Stimulated activated naive CD4-positive, alpha-beta T cell (primary cell): ENCODE results near the gene BLVRA.
"Not testable (repeated sequence)": the region's sequence is repeated elsewhere in the genome, so short reads cannot be mapped to it uniquely, and the experiment has no call there.

ENCODE experiments used
- DNase-seq, 6 experiments: peaks; one replicate each; lab custom pipeline; 2025; lab: John Stamatoyannopoulos, UW

The BLVRA gene

DNA sequence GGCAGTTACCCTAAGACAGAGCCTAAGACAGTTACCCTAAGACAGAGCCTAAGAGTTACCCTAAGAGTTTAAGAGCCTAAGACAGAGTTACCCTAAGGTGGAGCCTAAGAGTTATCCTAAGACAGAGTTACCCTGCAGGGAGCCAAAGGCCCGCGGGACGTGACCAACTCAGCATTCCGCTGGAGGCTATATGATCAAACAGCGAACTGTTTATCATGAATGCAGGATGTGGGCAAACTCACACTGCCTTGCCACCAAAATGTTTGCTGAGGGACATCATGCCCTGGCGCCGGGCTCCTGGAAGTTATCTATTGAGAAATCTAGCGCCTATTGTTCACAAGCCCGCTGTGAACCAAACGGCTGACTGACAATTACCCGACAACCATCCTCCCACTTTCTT is 49.9 kb downstream of the BLVRA start:
- no peak for DNase-seq

DNA sequence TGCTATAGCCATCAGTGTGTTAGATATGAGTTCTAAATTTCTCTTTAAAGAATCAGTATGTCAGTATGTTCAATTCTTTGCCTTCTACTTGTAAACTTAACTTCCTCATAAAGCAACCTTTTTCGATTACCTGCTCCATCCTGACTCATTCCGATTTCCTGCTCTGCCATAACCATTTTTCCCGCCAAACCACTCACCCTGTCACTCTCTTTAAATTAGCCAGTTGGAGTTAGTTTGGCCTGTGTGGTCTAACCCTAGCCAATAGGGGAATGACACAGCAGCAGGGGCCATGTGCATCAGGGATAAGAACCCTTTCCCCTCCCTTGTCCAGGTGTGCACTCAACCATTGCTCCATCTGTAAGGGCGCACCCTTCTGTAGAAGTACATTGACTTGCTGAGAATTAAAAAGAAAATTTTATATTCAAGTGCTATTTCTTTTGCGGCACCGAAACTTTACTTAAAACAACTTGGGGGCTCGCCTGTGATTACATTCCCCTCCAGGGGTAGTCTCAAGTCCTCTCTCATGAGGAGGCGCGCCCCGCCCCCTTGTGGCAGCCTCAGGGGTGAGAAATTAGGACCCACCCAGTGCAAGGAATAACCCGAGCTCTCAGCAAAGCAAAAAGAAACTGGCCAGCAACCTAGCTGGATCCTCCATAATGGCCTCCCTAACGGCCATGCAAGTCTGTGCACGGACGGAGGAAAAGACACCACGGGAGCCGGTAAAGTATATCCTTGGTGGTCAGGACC is 51.9 kb downstream of the BLVRA start:
- DNase-seq, result peak in 3 of 6 experiments; percentile 2 to 4 (median 2)

DNA sequence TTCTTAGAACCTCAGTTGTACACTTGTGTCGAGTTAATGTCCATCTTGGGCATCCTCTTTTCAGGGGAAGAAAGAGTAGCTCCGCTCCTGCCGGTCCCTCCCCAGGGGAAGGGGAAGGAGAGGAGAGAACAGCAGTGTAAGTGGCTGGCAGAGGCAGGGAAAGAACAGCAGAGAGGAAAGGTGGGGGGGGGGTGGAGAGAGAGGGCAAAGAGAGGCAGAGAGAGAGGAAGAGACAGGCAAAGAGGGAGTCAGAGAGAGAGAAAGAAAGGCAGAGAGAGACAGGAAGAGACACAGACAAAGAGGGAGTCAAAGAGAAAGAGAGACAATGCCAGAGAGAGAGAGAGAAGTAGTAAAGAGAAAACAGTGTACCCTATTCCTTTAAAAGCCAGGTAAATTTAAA is 56.9 kb downstream of the BLVRA start:
- no peak for DNase-seq

DNA sequence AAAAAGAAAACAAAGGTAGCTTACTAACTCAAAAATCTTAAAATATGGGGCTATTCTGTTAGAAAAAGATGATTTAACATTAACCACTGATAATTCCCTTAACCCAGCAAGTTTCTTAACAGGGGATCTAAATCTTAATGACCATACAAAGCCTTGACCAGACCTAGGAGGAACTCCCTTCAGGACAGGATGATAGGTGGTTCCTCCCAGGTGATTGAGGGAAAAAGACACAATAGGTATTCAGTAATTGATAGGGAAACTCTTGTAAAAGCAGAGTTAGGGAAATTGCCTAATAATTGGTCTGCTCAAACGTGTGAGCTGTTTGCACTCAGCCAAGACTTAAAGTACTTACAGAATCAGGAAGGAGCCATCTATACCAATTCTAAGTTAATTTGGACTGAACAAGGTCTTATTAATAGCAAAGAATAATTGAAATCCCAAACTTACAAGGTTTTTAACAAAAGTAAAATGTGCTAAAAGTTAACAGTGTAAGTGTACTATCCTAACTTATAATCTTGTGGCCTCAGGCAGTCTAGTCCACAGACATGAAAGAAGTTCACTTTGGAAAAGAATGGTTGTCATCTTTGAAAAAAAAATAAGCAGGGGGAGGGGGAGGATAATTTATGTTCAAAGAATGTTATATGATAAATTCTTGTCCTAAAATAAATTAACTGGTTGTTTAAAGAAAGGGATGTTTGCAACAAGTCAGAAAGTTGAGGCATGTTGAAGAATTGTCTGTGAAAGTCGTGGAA is 57.7 kb downstream of the BLVRA start:
- DNase-seq, result not testable (repeated sequence)

DNA sequence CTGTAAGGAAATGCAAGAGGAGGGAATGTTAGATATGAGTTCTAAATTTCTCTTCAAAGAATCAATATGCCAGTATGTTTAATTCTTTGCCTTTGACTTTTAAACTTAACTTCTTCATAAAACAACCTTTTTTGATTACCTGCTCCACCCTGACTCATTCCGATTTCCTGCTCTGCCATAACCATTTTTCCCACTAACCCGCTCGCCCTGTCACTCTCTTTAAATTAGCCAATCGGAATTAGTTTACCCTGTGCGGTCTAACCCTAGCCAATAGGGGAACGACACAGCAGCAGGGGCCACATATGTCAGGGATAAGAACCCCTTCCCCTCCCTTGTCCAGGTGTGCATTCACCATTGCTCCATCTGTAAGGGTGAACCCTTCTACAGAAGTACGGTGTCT is 64.9 kb downstream of the BLVRA start:
- not testable (repeated sequence) for DNase-seq

DNA sequence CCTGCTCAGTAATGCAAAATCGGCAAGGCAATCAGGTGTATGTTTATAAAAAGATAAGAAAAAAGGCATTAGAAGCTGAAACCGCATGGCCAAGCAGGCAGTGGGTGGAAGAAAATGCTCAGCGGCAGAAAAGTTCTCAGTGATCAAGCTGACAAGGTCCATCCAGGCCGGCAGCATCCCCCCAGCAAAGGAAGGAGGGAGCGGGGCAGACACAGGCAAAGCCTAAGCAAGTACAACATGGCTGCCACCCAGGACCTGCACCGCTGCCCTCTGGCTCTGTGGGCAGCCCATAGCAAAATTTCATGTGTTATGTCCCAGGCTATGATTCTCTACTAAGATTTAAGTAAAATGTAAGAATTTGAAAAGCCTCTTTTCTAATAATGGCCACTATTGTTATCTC is 65.5 kb downstream of the BLVRA start:
- no peak for DNase-seq

DNA sequence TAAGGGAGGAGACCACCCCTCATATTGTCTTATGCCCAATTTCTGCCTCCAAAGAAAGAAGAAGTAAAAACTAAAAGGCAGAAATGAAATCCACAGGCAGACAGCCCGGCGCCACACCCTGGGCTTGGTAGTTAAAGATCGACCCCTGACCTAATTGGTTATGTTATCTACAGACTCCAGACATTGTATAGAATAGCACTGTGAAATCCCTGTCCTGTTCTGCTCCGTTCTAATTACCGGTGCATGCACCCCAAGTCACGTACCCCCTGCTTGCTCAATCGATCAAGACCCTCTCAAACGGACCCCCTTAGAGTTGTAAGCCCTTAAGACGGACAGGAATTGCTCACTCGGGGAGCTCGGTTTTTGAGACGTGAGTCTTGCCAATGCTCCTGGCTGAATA is 66.0 kb downstream of the BLVRA start:
- DNase-seq, result not testable (repeated sequence)

DNA sequence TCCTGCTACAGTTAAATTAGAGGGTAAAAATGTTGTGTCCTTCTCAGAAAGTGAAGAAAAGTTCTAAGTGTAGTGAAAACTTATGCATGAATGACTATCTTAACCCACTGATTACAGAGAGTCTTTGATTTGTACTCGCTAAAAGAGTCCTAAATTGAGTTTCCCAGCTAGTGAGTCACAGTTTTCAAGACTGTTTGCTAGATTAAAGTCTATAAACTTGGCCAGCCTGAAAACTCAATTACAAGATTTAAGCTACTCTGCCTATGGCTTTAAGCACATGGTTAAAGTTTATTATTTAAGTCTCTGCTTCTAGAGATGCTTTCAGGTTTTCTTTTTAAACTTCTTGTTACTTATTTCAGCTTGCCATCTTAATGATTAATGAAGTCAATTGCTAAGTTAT is 66.5 kb downstream of the BLVRA start:
- DNase-seq, result no peak

DNA sequence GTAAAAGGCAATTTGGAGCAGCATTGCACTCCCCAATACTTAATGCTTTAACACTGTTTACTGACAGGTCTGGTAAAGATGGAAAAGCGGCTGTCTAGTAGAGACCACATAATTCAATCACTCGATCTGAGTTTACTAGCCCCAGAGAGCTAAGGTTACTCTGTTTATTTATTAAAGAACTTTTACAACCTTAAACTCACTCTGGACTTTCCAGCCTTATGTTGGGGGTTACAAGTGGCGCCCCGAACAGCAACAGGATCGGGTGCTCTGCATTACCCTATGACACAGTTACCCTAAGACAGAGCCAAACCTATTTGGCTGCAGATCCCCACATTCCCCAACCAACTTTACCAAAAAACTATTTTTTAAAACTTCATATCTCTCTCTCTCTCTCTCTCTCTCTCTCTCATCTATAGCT is 66.9 kb downstream of the BLVRA start:
- no peak for DNase-seq

DNA sequence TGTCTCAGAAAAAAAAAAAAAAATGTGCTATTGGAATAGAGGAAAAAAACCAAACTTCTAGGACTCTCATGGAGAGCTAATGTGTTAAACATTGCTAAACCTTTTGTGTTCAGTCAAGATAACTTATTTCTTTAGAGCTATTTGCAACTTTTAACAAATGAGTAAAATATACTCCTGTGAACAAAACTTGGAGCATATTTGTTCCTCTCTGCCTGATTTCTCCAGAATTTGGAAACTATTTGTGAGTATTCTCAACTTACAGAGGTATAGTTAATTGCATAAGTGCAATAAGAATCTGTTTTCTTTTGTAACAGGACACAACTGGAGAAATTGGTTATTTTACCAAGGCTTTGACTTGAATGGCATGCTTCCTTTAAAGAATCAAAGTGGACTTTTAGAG is 72.4 kb downstream of the BLVRA start:
- DNase-seq, result not testable (repeated sequence)

DNA sequence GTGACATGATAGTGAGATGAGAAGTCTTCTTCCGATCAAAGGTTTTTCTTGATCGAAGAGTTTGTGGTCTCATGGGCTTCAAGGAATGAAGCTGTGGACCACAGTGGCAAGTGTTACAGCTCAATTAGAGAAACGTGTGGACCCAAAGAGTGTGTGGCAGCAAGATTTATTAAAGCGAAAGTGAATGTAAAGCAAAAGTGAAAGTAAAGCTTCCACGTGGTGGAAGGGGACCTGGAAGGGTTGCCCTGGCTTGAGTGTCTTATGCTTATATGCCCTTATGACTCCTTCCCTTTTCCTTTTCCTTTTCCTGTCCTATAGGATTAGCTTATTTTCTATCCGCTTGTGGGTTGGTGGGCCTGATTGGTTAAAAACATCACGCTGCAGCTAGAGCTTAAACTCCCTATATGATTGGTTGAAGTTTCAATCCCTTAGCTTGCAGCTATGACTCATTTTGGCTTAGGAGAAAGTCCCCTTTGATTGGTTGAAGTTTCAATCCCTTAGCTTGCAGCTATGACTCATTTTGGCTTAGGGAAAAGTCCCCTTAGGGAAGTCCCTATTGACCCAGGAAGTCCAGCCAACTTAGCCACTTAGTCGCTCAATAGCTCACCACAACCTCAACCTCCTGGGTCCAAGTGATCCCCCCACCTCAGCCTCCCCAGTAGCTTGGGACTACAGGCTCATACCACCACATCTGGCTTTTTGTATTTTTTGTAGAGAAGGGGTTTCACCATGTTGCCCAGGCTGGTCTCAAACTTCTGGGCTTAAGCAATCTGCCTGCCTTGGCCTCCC is 76.2 kb downstream of the BLVRA start:
- peak in 5 of 6 experiments; percentile 1 to 52 (median 32) for DNase-seq

DNA sequence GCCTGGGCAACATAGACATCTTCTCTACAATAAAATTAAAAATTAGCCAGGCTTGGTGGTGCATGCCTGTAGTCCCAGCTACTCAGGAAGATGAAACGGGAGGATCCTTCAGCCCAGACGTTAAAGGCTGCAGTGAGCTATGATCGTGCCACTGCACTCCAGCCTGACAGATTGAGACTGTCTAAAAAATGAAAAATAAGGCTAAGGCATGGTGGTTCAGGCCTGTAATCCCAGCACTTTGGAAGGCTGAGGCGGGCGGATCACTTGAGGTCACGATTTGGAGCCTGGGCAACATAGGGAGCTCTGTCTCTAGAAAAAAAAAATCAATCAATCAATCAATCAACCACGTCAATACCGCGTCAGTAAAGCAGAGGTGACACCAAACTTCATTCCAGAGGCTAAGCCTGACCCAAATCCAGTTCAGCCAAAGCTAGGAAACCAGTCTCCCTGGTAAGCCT is 79.8 kb downstream of the BLVRA start:
- no peak for DNase-seq

DNA sequence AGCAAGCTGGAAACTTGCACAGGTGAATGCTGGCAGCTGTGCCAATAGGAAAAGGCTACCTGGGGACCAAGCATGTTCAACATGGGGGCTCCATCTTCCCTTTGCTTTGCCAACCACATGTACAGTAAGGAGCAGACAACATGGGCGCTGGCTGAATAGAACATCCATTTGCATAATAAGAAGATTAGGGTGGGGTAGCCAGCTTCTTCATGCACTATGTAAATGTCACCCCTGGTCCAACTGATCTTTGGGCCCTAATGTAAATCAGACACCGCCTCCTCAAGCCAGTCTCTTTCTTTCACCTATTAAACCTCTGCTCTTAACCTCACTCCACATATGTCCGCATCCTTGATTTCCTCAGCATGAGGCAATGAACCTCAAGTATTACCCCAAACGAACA is 84.8 kb downstream of the BLVRA start:
- DNase-seq, result no peak

DNA sequence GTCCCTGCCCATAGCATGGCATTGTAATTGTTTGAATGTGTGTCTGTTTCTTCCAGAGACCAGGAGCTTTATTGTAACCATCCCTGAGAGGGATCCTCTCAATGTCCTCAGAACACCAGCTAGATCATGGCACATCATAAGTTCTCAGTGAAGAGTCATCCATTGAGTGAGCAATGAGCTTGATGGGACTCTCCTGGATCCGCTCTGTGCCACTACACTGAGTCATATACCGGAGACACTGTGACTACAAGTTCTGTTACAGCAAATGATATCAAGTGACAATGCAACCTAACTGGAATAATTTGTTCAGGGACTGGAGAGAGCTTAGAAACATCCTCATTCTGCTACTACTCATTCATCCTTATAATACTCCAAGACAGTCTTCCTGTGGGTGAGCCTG is 85.8 kb downstream of the BLVRA start:
- no peak for DNase-seq

DNA sequence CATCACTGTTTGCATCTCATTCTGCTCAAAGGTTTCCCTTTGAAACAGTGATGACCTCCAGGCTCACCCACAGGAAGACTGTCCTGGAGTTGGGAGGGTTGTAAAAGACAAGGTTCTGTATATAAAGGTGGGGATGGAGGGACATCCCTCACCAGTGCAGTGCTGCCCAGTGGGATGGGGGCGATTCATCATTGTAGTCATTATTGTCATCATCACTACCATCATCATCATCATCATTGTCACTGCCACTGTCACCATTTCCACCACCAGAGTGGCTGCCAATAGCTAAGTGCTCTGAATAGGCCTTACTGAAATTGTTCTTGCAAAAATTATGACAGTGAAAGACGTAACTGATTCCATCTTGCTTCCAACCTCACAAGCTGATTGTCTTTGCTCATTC is 86.2 kb downstream of the BLVRA start:
- no peak for DNase-seq

DNA sequence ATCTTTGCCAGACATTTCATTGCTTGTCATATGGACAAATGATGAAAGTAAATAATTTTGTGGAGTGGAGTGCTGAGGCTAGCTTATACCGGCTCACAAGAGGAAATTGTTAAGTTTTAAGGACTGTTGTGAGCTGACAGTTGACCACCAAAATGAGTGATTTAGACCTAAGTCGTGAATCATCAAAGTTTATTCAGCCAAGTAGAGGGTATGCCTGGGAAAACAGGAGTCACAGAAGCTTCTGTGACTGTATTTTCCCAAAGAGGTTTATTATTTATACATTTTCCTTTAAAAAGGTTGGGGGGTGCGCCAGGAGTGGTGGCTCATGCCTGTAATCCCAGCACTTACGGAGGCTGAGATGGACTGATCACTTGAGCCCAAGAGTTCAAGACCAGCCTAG is 89.0 kb downstream of the BLVRA start:
- no peak for DNase-seq

DNA sequence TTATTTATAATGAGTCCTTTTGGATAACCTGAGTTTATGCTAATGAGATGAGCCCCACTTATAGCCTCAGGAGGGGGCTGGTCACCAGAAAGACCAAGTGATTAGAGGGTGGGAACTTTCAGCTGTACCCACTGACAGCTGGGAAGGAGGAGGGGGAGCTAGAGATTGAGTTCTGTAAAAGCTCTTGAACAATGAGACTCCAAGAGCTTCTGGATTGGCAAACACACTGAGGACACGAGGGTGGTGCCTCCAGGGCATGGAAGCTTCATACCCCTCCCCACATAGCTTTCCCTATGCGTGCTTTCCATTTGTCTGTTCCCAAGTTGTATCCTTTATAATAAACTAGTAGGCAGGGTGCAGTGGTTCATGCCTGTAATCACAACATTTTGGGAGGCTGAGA is 90.6 kb downstream of the BLVRA start:
- no peak for DNase-seq

DNA sequence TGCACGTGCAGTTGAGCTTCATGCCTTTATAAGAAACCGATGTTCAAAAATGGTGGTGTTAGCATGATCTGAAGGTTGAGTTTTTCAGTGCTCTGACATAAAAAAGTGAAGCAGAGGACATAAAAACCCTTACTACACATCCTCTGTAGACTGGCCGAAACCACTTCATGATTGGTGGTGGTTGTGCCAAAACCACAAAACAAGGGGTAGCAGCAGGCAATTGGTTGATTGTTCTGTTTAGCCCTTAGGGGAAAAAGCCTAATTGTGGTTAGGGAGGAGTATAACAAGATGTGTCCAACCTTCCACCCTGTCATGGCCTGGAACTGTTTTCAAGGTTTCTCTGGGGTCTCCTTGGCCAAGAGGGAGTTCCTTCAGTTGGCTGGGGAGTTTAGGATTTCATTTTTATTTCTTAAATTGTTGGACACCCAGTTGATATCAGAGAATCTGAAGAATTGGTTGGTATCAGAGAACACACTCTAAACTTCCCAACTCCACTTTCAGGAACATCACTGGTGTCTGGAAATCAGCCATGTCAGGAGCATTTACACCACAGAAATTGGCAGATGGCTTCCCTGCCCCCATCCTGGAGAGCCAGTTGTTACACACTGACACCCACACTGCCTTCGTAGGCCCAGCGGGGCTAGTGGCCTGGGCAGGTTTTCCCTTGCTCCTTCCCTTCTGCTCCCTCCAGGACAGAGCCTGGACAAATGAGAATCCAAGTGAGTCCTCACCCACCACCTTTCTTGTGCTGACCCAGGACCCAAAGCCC is 92.1 kb downstream of the BLVRA start:
- DNase-seq, result no peak

DNA sequence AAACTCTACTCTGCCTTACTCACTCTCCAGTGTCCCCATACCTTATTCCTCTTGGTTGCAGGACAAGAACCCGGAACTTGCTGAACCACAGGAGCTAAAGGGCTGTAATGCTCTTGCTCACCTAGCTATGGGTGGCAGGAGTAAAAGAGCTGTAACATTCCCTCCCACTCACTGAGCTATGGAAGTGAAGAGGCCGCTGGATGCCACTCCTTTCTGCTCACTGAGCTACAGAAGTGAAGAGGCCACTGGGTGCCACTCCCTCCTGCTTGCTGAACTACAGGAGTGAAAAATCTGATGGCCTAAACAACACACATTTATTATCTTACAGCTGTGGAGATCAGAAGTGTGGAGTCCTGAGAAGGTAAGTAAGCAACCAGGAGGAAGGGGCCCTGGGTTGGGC is 93.3 kb downstream of the BLVRA start:
- DNase-seq, result no peak

DNA sequence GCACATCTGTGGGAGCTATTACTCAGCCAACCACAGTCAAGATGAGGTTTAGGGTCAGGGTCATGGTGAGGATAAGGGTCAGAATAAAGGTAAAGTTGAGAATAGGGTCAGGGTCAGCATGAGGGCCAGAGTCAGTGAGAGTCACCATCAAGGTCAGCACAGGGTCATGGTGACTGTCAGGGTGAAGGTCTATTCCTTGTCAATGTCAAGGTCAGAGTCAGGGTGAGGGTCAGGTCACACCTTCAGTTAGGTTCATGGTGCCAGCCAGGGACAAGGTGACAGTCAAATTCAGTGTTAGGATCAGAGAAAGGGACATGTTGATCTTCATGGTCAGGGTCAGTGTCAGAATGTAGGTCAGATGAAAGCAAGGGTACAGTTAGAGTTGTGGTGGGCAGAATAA is 96.7 kb downstream of the BLVRA start:
- no peak for DNase-seq

DNA sequence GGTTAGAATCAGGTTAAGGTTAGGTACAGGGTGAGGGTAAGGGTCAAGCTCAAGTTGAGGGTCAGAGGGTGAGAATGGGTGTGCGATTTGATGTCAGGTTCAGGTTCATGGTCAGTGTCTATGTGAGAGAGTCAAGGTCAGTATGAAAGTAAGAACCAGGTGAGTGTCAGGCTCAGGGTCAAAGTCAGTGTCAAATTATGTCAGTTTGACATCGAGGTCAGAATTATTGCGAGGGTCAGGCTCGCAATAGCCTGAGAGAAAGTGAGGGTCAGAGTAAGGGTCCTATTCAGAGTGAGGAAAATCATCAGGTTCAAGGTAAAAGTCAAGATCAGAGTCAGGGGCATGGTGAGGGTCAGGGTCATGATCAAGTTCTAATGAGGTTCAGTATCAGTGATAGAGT is 97.8 kb downstream of the BLVRA start:
- no peak for DNase-seq
